A549 (cell line): Measurements from ENCODE around the gene ROBO1.

Source experiments
- CBX8 ChIP-seq: fragments of 200-600 bp; sonication (generic); IDR thresholded peaks from 2 replicates; pipeline ENCODE4 v1.6.1; 2016
- EP300 ChIP-seq, 2 experiments: fragments of >200 bp; sonication (Bioruptor Twin); formaldehyde crosslinking; IDR thresholded peaks; 2 replicates in 1 of 2; 3 replicates in 1 of 2; pipeline ENCODE4 v1.6.1; 2016 to 2017
- FOSL2 ChIP-seq, 2 experiments: fragments of 450-650 bp in 1 of 2; fragments of >200 bp in 1 of 2; sonication (Bioruptor Twin) in 1 of 2; formaldehyde crosslinking; IDR thresholded peaks; 2 replicates each; pipeline versions ENCODE4 v1.5.0 to v1.6.1; 2016 to 2020; ENCODE audit warnings: mild to moderate bottlenecking in 1 of 2, moderate library complexity in 1 of 2
- MAZ ChIP-seq: fragments of 150-350 bp; IDR thresholded peaks from 2 replicates; pipeline ENCODE4 v1.6.1; 2014; ENCODE audit warnings: antibody characterized with exemption, low read depth, low read length, borderline replicate concordance
- MYC ChIP-seq: IDR thresholded peaks from 2 replicates; pipeline ENCODE4 v1.6.1; 2012; ENCODE audit warnings: mild to moderate bottlenecking, inconsistent platforms, low read length, improper control_type of control experiment, borderline replicate concordance
- POLR2A ChIP-seq: IDR thresholded peaks from 2 replicates; pipeline ENCODE4 v1.6.1; 2012; ENCODE audit warnings: mild to moderate bottlenecking, low read length
- POLR2AphosphoS2 ChIP-seq: conservative IDR thresholded peaks from 2 replicates; pipeline ENCODE4 v1.6.1; 2012; ENCODE audit warnings: low read length, improper control_type of control experiment, inconsistent platforms
- RAD21 ChIP-seq, 2 experiments: fragments of >200 bp in 1 of 2; sonication (Bioruptor Twin) in 1 of 2; formaldehyde crosslinking in 1 of 2; IDR thresholded peaks in 1 of 2; conservative IDR thresholded peaks in 1 of 2; 2 replicates in 1 of 2; 3 replicates in 1 of 2; pipeline ENCODE4 v1.6.1; 2012 to 2018; ENCODE audit warnings: inconsistent platforms in 1 of 2
- RFX5 ChIP-seq: fragments of 450-650 bp; IDR thresholded peaks from 2 replicates; pipeline ENCODE4 v1.7.1; 2014; ENCODE audit warnings: antibody characterized with exemption, mild to moderate bottlenecking, moderate library complexity
- SMC3 ChIP-seq: fragments of >200 bp; sonication (Bioruptor Twin); formaldehyde crosslinking; IDR thresholded peaks from 3 replicates; pipeline ENCODE4 v1.6.1; 2018; ENCODE audit warnings: inconsistent platforms
- ZNF302 ChIP-seq: fragments of 250-450 bp; sonication (Bioruptor Pico); IDR thresholded peaks from 2 replicates; pipeline ENCODE4 v1.9.0; 2021; ENCODE audit warnings: inconsistent platforms, mild to moderate bottlenecking, moderate library complexity
- TF ChIP-seq, protein P1 (sequence below): fragments of >200 bp; sonication (Bioruptor Twin); formaldehyde crosslinking; IDR thresholded peaks from 3 replicates; pipeline ENCODE4 v1.5.1; 2016

DNA sequence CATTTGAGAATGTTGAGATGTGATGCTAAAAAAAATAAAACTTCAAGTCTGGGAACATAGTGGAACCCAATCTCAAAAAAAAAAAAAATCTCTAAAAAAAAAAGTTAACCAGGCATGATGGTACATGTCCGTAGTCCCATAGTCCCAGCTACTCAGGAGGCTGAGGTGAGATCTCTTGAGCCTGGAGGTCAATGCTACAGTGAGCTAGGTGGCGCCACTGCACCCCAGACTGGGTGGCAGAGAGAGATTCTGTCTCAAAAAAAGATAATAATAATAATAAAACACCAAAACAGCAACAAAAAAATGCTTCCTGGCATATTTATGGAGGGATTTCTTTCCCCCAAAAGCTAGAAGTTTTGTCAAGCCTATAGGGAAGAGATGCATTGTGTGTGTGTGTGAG, 361.6 kb downstream of the ROBO1 start:
- TF ChIP-seq RFX5 (no peak), ZNF302 (CRISPR knock-in tag) (no peak), SMC3 (no peak), MAZ (no peak), EP300 (IDR thresholded peaks at IDR 0.05) (no peak), RAD21 (conservative IDR thresholded peaks at IDR 0.05 in 1 of 2, IDR thresholded peaks at IDR 0.05 in 1 of 2) (no peak), FOSL2 (IDR thresholded peaks at IDR 0.05) (no peak), FOSL2 (CRISPR knock-in tag; IDR thresholded peaks at IDR 0.05) (no peak), POLR2AphosphoS2 (no peak), POLR2A (no peak), MYC (no peak), CBX8 (no peak)
- TF ChIP-seq, protein P1, sequence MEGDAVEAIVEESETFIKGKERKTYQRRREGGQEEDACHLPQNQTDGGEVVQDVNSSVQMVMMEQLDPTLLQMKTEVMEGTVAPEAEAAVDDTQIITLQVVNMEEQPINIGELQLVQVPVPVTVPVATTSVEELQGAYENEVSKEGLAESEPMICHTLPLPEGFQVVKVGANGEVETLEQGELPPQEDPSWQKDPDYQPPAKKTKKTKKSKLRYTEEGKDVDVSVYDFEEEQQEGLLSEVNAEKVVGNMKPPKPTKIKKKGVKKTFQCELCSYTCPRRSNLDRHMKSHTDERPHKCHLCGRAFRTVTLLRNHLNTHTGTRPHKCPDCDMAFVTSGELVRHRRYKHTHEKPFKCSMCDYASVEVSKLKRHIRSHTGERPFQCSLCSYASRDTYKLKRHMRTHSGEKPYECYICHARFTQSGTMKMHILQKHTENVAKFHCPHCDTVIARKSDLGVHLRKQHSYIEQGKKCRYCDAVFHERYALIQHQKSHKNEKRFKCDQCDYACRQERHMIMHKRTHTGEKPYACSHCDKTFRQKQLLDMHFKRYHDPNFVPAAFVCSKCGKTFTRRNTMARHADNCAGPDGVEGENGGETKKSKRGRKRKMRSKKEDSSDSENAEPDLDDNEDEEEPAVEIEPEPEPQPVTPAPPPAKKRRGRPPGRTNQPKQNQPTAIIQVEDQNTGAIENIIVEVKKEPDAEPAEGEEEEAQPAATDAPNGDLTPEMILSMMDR: no peak
